ES-I3 (cell line): Measurements from ENCODE around the gene C2orf72.
"Not testable (repeated sequence)": the region's sequence is repeated elsewhere in the genome, so short reads cannot be mapped to it uniquely, and the experiment has no call there.

ENCODE experiments used
- H3K36me3 ChIP-seq: 2 replicates; pipeline ENCODE4 v1.6.1; 2013; ENCODE audit warnings: mild to moderate bottlenecking, low read length, control low read depth, moderate library complexity; ENCODE audit not compliant: insufficient read depth
- H3K4me1 ChIP-seq: 2 replicates; pipeline ENCODE4 v1.6.1; 2013; ENCODE audit warnings: mild to moderate bottlenecking, control low read depth, low read length; ENCODE audit not compliant: insufficient read depth
- H3K9ac ChIP-seq: 2 replicates; pipeline ENCODE4 v1.6.1; 2013; ENCODE audit warnings: low read depth, mild to moderate bottlenecking, low read length, moderate library complexity
- H3K9me3 ChIP-seq: 2 replicates; pipeline ENCODE4 v1.6.1; 2013; ENCODE audit warnings: mild to moderate bottlenecking, low read length, moderate library complexity; ENCODE audit not compliant: control insufficient read depth, insufficient read depth

The C2orf72 gene

DNA sequence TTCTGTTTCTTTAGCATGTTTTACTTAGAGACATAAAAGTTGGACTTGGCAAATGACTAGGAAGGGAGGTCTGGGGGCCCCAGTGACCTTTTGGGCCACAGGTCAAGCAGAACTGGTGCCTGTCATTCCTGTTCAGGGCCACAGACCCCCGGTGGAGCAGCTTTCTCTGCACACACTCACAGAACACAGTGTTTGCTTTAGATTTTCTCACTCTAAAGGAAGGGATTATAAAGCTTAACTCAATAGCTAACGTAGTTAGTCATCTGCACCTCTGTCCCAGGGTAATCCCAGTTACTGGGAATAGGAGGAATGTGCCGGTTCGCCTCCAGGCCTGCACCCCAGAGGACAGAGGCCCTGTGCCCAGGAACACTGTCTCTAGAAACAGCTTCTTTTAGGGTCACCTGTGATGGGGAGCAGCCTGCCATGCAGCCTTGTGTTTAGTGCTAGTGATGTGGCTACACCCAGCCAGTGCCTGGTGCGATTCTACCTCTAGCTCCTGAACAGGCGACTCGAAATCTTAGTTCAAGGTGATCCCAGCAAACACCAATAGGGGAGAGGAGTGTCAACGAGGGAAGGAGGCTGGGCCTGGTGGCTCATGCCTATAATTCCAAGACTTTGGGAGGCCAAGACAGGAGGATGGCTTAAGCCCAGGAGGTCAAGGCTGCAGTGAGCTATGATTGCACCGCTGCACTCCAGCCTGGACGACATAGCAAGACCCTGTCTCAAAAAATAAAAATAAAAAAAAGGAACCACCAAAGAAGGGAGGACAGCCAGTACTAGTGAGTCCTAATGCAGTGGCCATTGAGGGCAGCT is 29.8 kb upstream of the C2orf72 start:
- Histone ChIP-seq H3K4me1 (no peaks in the 10 kb centered on the region), H3K36me3 (no peaks in the 10 kb centered on the region)

DNA sequence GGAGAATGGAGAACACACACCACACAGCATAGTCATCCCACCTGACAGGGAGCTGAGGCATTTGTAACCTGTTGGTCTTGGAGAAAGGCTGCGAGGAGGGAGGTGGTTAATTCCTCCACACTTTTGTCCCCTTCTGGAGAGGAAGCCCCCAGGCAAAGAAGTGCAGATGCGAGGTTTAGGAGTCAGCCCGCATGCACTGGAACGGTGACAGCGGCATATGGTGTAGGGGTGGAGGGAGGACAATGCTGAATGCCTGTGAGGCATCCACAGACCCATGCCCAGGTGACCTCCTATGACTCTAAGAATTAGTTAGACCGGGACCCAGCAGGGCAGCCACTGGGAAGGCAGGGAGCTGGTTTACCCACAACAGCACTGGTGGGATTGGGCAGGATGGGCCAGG is 29.2 kb upstream of the C2orf72 start:
- H3K9me3 ChIP-seq, result no peaks in the 10 kb centered on the region; the same call in 1 of the 2 replicates
- no peak overlapping the region for H3K9ac ChIP-seq
- no peaks in the 10 kb centered on the region for H3K4me1 ChIP-seq
- no peaks in the 10 kb centered on the region for H3K36me3 ChIP-seq

More for the DNA sequence above, 29.8 kb upstream of the C2orf72 start:
- H3K9ac ChIP-seq, result no peak overlapping the region
- no peaks in the 10 kb centered on the region for H3K9me3 ChIP-seq

DNA sequence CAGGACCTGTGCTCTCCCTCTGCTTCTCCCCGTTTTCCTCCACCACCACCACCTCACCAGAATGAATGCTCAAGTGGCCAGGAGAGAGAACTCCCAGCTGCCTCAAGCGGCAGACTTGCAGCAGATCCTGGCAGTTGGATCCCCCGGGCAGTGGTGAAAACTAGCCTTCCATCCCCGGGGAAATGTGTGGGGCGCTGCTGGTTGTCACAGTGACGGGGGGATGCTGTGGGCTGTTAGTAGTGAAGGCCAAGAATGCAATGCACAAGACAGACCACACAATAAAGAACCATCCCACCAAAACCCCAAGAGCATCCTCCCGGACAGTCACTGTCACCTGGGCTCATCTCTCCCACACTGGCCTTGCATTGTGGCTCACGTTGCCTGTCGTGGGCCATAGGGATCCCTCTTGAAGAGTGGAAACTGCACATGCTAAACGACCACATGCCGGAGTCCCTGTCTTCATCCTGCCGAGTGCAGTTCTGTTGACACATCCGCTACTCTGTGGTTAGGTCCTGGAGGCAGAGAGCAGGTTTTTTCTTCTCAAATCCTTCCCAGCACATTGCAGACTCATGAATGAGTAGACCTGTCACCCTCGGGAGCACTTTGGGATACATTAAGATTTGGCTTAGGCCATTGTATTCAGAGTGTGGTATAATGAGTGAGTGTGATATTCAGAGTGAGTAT is 27.9 kb upstream of the C2orf72 start:
- Histone ChIP-seq H3K4me1 (no peaks in the 10 kb centered on the region), H3K36me3 (no peaks in the 10 kb centered on the region), H3K9ac (no peak overlapping the region), H3K9me3 (no peaks in the 10 kb centered on the region; the same call in 1 of the 2 replicates)

DNA sequence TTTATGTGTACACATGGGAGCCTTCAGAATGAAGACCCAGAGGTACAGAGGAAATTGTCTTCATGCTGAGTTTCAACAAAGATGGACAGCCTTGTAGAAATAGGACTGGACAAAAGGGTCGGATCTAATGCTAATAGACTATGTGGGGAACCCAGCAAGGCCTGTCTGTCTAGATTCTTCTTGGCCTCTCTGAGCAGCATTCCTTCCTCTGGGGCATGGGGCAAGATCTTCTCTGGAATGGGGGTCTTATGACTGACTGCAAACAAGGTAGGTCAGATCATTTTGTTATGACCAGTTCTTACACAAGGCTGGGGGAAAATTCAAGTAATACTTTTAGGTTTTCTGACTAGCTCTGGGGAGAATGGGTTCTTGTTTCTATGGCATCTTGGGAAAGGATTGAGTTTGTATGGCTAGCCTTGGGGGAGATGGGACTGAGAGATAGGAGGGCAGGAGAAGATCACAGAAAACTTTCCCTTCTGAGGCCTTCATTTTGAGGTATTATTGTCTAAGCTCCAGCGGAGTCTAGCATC is 27.1 kb upstream of the C2orf72 start:
- Histone ChIP-seq H3K9ac (no peak overlapping the region), H3K36me3 (no peaks in the 10 kb centered on the region), H3K4me1 (no peaks in the 10 kb centered on the region), H3K9me3 (no peaks in the 10 kb centered on the region; the same call in 1 of the 2 replicates)

DNA sequence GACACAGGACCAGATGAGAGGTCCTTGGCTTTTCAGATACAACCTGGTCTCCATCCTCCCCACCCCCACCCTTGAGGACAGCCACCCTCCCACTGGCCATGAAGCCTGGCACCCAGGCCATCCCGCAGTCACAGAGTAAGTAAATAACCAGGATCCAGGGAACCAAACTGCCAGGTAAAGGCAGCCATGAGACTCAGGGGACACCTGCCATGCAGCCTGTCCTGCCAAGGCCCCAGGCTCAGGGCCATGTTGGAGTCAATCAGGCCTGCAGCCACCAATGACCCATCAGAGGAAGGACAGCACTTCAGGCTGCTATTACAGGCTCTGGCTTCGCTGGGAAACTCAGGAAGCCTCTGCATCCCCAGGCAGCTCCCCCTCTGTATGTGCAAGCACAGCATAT is 25.8 kb upstream of the C2orf72 start:
- no peak overlapping the region for H3K9ac ChIP-seq
- H3K36me3 ChIP-seq, result no peaks in the 10 kb centered on the region
- no peaks in the 10 kb centered on the region; the same call in 1 of the 2 replicates for H3K4me1 ChIP-seq
- no peaks in the 10 kb centered on the region; the same call in 1 of the 2 replicates for H3K9me3 ChIP-seq

DNA sequence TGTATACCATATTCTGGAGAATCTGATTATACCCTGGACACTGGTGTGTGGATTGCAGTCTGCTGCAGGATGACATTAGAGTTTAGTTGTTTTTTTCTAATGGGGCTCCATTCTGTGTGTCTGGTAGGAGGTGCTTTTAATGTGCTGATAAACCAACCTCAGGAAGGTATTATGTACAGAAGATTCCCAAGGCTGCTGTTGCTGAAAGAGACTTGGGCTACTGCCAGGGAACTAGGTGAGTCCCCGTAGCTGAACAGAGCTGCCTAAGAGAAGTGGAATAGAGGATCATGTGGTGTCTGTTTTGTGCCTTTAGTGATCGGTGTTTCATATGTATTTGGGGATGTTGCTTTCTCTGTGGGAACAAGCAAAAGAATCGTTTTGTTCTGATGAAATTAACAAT is 24.9 kb upstream of the C2orf72 start:
- H3K36me3 ChIP-seq, result no peaks in the 10 kb centered on the region
- H3K9ac ChIP-seq, result no peak overlapping the region
- H3K9me3 ChIP-seq, result no peaks in the 10 kb centered on the region; the same call in 1 of the 2 replicates
- no peaks in the 10 kb centered on the region; the same call in 1 of the 2 replicates for H3K4me1 ChIP-seq

DNA sequence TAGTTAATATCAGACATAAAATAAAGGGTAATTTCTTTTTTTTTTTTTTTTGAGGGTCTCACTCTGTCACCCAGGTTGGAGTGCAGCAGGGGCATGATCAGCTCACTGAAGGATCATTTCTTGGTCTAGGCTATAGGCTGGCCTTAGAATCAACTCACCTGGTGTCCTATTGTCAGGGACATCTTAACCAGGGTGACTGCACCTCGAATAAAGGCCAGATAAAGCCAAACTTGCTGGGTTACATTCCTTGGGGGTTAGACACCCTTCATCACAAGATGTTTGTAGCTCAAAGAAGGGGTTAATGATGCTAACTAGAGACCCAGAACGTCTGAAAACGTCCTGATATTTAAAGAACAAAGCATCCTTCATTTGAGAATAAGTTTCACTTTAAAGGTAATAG is 23.5 kb upstream of the C2orf72 start:
- no peaks in the 10 kb centered on the region; the same call in 1 of the 2 replicates for H3K36me3 ChIP-seq
- H3K4me1 ChIP-seq, result no peaks in the 10 kb centered on the region; the same call in 1 of the 2 replicates
- H3K9me3 ChIP-seq, result no peaks in the 10 kb centered on the region; the same call in 1 of the 2 replicates
- no peak overlapping the region for H3K9ac ChIP-seq

DNA sequence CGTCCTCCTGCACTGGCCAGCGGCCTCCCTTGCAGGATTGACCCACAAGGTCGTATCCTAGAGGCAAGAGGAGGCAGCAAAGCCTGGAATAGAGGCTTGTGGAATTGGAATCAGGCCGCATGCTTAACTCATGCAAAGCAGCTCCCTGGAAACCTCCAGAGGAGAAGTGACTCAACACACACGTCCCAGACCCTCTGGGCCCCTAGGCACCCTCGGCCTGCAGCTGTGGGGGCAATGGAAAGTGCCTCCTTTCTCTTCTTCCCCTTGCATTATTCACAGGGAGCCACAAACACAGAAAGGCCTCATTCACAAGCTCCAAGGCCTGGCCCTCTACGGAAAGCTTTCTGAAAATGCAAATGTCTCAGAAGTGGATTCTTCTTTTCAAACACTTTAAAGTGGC is 21.8 kb upstream of the C2orf72 start:
- Histone ChIP-seq H3K9me3 (no peaks in the 10 kb centered on the region; the same call in 1 of the 2 replicates), H3K36me3 (no peaks in the 10 kb centered on the region; the same call in 1 of the 2 replicates), H3K4me1 (no peaks in the 10 kb centered on the region; the same call in 1 of the 2 replicates), H3K9ac (no peak overlapping the region)

DNA sequence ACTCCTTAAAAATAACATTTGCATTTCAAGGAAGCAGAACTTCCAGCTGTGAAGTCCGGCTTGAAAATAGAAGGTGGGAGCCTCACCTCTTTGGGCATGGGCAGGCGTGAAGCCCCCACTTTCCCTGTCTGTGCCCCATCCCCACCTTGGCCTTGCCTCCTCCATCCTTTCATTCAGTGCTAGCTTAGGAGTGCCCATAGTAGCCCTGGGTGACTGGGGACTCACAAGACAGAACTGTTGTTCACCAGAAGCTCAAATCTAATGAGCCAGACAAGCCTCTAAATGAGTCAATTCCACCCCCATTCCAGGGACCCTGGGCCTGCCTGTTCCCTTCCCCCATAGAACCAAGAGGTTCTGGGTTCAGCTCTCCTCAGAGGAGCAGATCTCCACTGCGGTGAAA is 21.4 kb upstream of the C2orf72 start:
- Histone ChIP-seq H3K9ac (no peak overlapping the region), H3K9me3 (no peaks in the 10 kb centered on the region; the same call in 1 of the 2 replicates), H3K4me1 (no peaks in the 10 kb centered on the region; the same call in 1 of the 2 replicates), H3K36me3 (no peaks in the 10 kb centered on the region; the same call in 1 of the 2 replicates)

DNA sequence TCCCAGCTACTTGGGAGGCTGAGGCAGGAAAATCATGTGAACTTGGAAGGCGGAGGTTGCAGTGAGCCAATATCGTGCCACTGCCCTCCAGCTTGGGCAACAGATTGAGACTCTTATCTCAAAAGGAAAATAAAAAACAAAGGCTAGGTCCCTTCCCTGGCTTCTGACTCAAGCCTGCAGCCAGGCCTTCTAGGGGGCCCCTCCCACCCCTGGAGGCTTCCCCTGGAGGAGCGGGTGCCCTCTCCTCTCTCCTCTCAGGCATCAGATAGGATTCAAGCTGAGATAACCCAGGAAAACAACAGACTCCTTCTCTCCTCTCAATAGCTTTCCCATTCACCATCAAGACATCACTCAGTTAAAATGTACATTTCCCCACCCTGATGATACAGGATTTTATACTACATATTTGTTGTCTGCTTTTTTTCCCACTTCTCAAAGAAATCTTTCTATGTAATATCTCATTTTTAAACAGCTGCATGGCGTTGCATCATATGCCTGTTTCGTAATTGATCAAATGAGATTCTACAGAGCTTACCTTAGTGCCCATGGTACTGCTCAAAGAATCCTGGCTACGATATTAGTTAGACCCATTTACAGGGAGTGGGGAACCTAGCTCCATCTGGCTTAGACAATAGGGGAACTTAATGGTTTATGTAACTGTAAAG is 20.6 kb upstream of the C2orf72 start:
- Histone ChIP-seq H3K36me3 (no peaks in the 10 kb centered on the region; the same call in 1 of the 2 replicates), H3K9ac (no peak overlapping the region), H3K9me3 (no peaks in the 10 kb centered on the region; the same call in 1 of the 2 replicates), H3K4me1 (no peaks in the 10 kb centered on the region; the same call in 1 of the 2 replicates)

DNA sequence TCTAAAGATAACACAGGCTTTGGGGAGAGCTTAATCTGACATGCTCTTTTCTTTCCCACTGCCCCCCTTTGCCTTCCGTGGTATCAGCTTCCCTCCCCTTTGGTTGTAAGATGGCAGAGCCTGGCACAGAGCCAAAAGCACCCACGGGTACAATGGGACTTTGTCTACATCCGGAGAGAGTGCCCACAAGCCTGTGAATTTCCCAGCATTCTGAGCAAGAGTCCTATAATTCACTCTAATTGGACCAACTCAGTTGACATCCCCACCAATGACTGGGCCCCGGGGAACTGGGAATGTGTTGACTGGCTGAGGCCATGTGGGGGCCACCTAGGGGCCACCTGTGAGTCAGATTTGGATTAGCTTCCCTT is 20.1 kb upstream of the C2orf72 start:
- Histone ChIP-seq H3K9ac (no peak overlapping the region), H3K9me3 (no peaks in the 10 kb centered on the region; the same call in 1 of the 2 replicates), H3K4me1 (no peaks in the 10 kb centered on the region; the same call in 1 of the 2 replicates), H3K36me3 (no peaks in the 10 kb centered on the region; the same call in 1 of the 2 replicates)

DNA sequence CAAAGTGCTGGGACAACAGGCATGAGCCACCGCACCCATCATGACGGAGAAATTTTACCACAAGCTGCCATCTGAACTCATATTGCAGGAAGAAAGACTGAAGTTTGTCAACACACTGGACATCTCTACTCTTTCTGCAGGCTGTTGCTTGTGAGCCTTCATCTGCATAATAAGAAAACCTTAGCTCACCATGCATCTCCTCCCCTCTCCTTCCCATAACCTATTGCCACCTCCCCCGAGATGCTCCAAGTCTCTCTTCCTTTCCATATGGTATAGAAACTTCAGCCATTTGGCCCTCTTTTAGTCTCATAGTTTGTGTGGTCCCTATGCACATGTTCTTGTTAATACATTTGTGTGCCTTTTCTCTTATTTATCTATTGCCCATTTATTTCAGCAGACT is 19.1 kb upstream of the C2orf72 start:
- no peaks in the 10 kb centered on the region; the same call in 1 of the 2 replicates for H3K4me1 ChIP-seq
- H3K9ac ChIP-seq, result no peak overlapping the region
- H3K36me3 ChIP-seq, result no peaks in the 10 kb centered on the region; the same call in 1 of the 2 replicates
- no peaks in the 10 kb centered on the region for H3K9me3 ChIP-seq

DNA sequence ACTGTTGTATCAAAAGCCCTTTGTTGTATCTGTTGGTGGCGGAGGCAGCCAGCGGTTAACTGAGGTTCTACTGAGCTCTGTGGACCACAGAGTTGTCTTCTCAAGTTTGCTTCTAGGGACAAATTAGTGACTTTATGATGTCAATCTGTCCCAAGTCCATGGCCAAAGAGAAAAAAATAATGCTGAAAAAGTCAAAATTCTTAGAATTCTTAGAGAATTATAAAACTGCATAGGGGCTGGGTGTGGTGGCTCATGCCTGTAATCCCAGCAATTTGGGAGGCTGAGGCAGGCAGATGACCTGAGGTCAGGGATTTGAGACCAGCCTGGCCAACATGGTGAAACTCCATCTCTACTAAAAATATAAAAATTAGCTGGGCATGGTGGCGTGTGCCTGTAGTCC is 12.3 kb upstream of the C2orf72 start:
- H3K4me1 ChIP-seq, H3K9ac ChIP-seq, H3K9me3 ChIP-seq, H3K36me3 ChIP-seq: not testable (repeated sequence)

DNA sequence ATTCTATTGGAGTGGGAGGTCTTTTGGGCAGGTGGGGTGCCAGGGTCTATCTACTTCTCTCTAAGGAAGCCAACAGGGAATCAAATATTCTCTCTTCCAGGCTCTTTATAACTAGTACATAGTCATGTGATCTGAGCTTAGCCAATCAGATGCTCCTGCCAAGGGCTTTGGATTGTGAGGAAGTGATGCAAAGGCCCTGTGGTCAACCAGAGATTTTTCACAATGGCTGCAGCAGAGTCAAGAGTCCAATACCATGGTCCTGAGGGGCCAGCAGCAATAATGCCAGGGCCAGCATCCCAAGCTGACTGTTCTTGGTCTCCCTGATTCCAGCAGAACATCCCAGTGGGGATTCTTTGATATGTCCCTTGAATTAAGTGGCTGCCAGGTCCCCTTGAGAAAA is 8.4 kb upstream of the C2orf72 start:
- H3K4me1 ChIP-seq, result no peaks in the 10 kb centered on the region
- H3K9me3 ChIP-seq, result no peaks in the 10 kb centered on the region
- no peaks in the 10 kb centered on the region for H3K36me3 ChIP-seq
- H3K9ac ChIP-seq, result no peak overlapping the region
